ENCODE results near the gene TSPAN32. TPM values are rescaled to one million over a fixed set of nuclear protein-coding genes. Genes with fewer than 3 reads are reported as not detected.

TSPAN32 gene
- total RNA-seq, 2 experiments from 2014 or later, result 0.69 to 2.0 TPM

DNA sequence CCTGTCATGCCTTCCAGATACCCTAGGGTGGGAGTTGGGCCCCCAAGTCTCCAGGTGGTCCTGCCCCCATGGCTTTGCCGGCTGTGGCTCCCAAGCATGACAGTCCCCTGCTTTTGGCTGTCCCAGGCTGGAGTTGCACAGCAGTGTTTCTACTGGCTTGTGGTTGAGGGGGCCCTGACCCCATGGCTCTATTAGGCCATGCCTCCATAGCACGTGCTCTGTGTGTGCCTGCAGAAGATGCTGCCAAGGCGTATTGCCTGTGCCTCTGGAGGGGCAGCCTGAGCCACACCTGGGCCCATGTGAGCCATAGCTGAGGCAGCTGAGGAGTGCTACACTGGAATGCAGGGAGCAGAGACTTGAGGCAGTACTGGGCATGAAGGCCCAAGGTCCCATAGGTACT, 49.9 kb downstream of the TSPAN32 start:
- Histone ChIP-seq H3K4me2 (ENCODE audit: low read length) (no peak overlapping the region), H3K9me2 (ENCODE audit: insufficient read depth, low read length) (no peaks in the 10 kb centered on the region), H3K4me1 (ENCODE audit: insufficient read depth, low read length, poor library complexity, severe bottlenecking) (no peaks in the 10 kb centered on the region), H3K4me3 (ENCODE audit: low read depth, low read length, poor library complexity, severe bottlenecking) (no peak overlapping the region), H4K20me1 (ENCODE audit: insufficient read depth, low read length) (no peaks in the 10 kb centered on the region), H3K27ac (ENCODE audit: low read depth, low read length, poor library complexity, severe bottlenecking) (no peak overlapping the region), H2AFZ (ENCODE audit: low read length) (no peak overlapping the region), H3K79me2 (ENCODE audit: insufficient read depth, low read depth, low read length) (no peaks in the 10 kb centered on the region), H3K36me3 (ENCODE audit: insufficient read depth, low read length) (no peaks in the 10 kb centered on the region), H3K9me3 (ENCODE audit: low read length) (no peaks in the 10 kb centered on the region)
- no peak for TF ChIP-seq EZH2phosphoT487 (IDR thresholded peaks at IDR 0.05; ENCODE audit: borderline replicate concordance, low read depth, low read length)
- TF ChIP-seq, protein P1, sequence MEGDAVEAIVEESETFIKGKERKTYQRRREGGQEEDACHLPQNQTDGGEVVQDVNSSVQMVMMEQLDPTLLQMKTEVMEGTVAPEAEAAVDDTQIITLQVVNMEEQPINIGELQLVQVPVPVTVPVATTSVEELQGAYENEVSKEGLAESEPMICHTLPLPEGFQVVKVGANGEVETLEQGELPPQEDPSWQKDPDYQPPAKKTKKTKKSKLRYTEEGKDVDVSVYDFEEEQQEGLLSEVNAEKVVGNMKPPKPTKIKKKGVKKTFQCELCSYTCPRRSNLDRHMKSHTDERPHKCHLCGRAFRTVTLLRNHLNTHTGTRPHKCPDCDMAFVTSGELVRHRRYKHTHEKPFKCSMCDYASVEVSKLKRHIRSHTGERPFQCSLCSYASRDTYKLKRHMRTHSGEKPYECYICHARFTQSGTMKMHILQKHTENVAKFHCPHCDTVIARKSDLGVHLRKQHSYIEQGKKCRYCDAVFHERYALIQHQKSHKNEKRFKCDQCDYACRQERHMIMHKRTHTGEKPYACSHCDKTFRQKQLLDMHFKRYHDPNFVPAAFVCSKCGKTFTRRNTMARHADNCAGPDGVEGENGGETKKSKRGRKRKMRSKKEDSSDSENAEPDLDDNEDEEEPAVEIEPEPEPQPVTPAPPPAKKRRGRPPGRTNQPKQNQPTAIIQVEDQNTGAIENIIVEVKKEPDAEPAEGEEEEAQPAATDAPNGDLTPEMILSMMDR (conservative IDR thresholded peaks at IDR 0.05; ENCODE audit: low read length), result no peak
- DNase-seq (ENCODE audit: low spot score), result no peak
- POLR2A ChIA-PET, result interaction anchor here (0.6 kb wide), 1 partner anchor 548 kb away, joined by 3 read pairs; no protein-coding TSS in a partner anchor
- CTCF ChIA-PET (ENCODE audit: unreplicated experiment), result no interaction called here
- intact Hi-C loops (cut with micrococcal nuclease; ENCODE audit: unreplicated experiment), result loop anchor here (10.0 kb wide), 1 partner anchor 67 kb away; no protein-coding TSS in a partner anchor
- no TSS peak for BruUV-seq (replicated peaks)

DNA sequence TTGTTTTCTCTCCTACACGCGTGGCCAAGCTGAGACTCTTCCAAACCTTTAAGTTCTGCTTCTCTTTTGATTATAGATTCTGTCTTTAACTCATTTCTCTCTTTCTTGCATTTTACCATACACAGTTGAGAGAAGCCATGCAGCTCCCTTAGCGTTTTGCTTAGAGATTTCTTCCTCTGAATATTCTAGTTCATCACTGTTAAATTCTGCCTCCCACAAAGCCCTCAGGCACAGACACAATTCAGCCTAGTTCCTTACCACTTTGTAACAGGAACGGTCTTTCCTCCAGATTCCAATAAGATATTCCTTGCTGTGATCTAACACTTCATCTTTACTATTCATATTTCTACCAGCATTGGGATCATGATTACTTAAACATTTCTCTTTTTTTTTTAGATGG, 50.6 kb downstream of the TSPAN32 start:
- ChIA-PET CTCF (ENCODE audit: unreplicated experiment) (no interaction called here), POLR2A (interaction anchor here (0.6 kb wide), 1 partner anchor 548 kb away, joined by 3 read pairs; no protein-coding TSS in a partner anchor)
- no peaks in the 10 kb centered on the region for H3K36me3 ChIP-seq (ENCODE audit: insufficient read depth, low read length)
- H3K79me2 ChIP-seq (ENCODE audit: insufficient read depth, low read depth, low read length), result no peaks in the 10 kb centered on the region
- no TSS peak for BruUV-seq (replicated peaks)
- H3K4me1 ChIP-seq (ENCODE audit: insufficient read depth, low read length, poor library complexity, severe bottlenecking), result no peaks in the 10 kb centered on the region
- no peak overlapping the region for H3K4me2 ChIP-seq (ENCODE audit: low read length)
- no peaks in the 10 kb centered on the region for H4K20me1 ChIP-seq (ENCODE audit: insufficient read depth, low read length)
- no peak overlapping the region for H2AFZ ChIP-seq (ENCODE audit: low read length)
- DNase-seq (ENCODE audit: low spot score), result no peak
- no peak overlapping the region for H3K27ac ChIP-seq (ENCODE audit: low read depth, low read length, poor library complexity, severe bottlenecking)
- no peaks in the 10 kb centered on the region for H3K9me2 ChIP-seq (ENCODE audit: insufficient read depth, low read length)
- no peak overlapping the region for H3K4me3 ChIP-seq (ENCODE audit: low read depth, low read length, poor library complexity, severe bottlenecking)
- no peaks in the 10 kb centered on the region for H3K9me3 ChIP-seq (ENCODE audit: low read length)
- TF ChIP-seq, protein P1 (conservative IDR thresholded peaks at IDR 0.05; ENCODE audit: low read length), result no peak
- TF ChIP-seq EZH2phosphoT487 (IDR thresholded peaks at IDR 0.05; ENCODE audit: borderline replicate concordance, low read depth, low read length), result no peak
- intact Hi-C loops (cut with micrococcal nuclease; ENCODE audit: unreplicated experiment), result loop anchor here (10.0 kb wide), 1 partner anchor 68 kb away; no protein-coding TSS in a partner anchor

DNA sequence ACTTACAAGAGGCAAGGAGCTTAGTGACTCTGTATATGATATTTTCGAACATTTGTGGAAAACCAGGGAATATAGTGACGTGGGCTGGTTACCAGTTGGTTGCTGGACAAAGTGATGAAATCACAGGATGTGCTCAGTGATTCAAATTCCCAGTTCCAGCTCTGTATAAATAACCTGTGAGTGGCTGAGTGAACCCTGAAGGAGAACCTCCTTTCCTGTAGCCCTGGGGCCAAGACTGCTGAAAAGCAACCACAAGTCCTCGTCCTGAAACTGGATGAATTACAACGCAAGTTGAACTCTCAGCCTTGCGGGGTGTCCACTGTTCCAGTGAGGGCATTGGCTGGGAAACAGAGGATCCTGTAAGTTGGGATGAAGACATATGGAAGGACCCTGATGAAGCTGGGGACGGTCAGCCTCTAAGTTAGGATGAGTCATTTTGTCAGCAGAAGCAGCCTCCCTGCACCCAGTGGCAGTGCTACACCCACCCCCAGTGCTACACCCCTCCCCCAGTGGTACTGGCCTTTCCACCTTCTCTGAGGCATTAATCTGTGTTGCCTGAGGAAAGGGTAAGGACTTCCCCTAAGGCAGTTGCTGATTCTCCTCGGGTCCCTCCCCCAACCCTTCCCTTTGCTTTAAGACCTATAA, 53.3 kb downstream of the TSPAN32 start:
- no peak overlapping the region for H3K4me3 ChIP-seq (ENCODE audit: low read depth, low read length, poor library complexity, severe bottlenecking)
- no peaks in the 10 kb centered on the region for H4K20me1 ChIP-seq (ENCODE audit: insufficient read depth, low read length)
- TF ChIP-seq, protein P1 (conservative IDR thresholded peaks at IDR 0.05; ENCODE audit: low read length), result no peak
- no peak for TF ChIP-seq EZH2phosphoT487 (IDR thresholded peaks at IDR 0.05; ENCODE audit: borderline replicate concordance, low read depth, low read length)
- no TSS peak for BruUV-seq (replicated peaks)
- intact Hi-C loops (cut with micrococcal nuclease; ENCODE audit: unreplicated experiment), result loop anchor here (10.0 kb wide), 1 partner anchor 70 kb away; no protein-coding TSS in a partner anchor
- no peaks in the 10 kb centered on the region for H3K9me3 ChIP-seq (ENCODE audit: low read length)
- no peaks in the 10 kb centered on the region for H3K79me2 ChIP-seq (ENCODE audit: insufficient read depth, low read depth, low read length)
- no peak overlapping the region for H3K27ac ChIP-seq (ENCODE audit: low read depth, low read length, poor library complexity, severe bottlenecking)
- no peak for DNase-seq (ENCODE audit: low spot score)
- no peak overlapping the region for H3K4me2 ChIP-seq (ENCODE audit: low read length)
- H3K36me3 ChIP-seq (ENCODE audit: insufficient read depth, low read length), result no peaks in the 10 kb centered on the region
- CTCF ChIA-PET (ENCODE audit: unreplicated experiment), result no interaction called here
- no peaks in the 10 kb centered on the region for H3K4me1 ChIP-seq (ENCODE audit: insufficient read depth, low read length, poor library complexity, severe bottlenecking)
- H3K9me2 ChIP-seq (ENCODE audit: insufficient read depth, low read length), result no peaks in the 10 kb centered on the region
- H2AFZ ChIP-seq (ENCODE audit: low read length), result no peak overlapping the region
- POLR2A ChIA-PET, result no interaction called here
